HepG2 (cell line): ENCODE data around the gene GABBR2. TPM values are rescaled to one million over a fixed set of nuclear protein-coding genes. Genes with fewer than 3 reads are reported as not detected.

ENCODE experiments used
- ATAC-seq: fragments of 200-7000 bp; cut with Tn5 transposase; 3 replicates; pipeline ENCODE4 v1.9.1; 2020; ENCODE audit warnings: mild to moderate bottlenecking, moderate library complexity
- BruUV-seq: library from RNA; stranded (reverse); fragments of 400-500 nt; replicated peaks from 2 replicates; lab custom pipeline; 2021; lab: Mats Ljungman, UMichigan
- CTCF ChIA-PET: fragments of 300-600 bp; formaldehyde crosslinking; extraction: SDS; loops from one replicate; lab custom pipeline; 2021; ENCODE audit warnings: low total read pairs, inconsistent platforms, low intra/inter-chr PET ratio; lab: Yijun Ruan, JAX
- POLR2A ChIA-PET: fragments of 350-600 bp; sonication (Branson Sonifier 250); formaldehyde crosslinking; loops from one replicate; lab custom pipeline; 2020; ENCODE audit warnings: antibody characterized with exemption, inconsistent platforms; lab: Yijun Ruan, JAX
- DNase-seq: peaks from one replicate; pipeline ENCODE4 v3.0.0-alpha.2; 2015; ENCODE audit warnings: low spot score
- FAIRE-seq: peaks from 3 replicates; lab custom pipeline; 2011; peaks lifted over from hg19 to GRCh38; lab: Jason Lieb, UNC
- H2AFZ ChIP-seq: one replicate; pipeline ENCODE4 v1.6.1; 2011; ENCODE audit warnings: low read length, inconsistent platforms
- H3K27ac ChIP-seq: fragments of 300-600 bp; 3 replicates; pipeline ENCODE4 v1.8.0; 2011; ENCODE audit warnings: mixed run types, mild to moderate bottlenecking, mixed read lengths, low read length, inconsistent platforms; ENCODE audit not compliant: insufficient read depth; ENCODE audit errors: extremely low read length
- H3K27me3 ChIP-seq, 2 experiments: fragments of 200-600 bp in 1 of 2; 2 replicates in 1 of 2; 3 replicates in 1 of 2; pipeline versions ENCODE4 v1.6.0 to v1.8.0; 2011; ENCODE audit warnings: low read length in 2 of 2, mild to moderate bottlenecking in 2 of 2, moderate library complexity in 2 of 2, inconsistent platforms in 1 of 2; ENCODE audit not compliant: insufficient read depth in 2 of 2, control insufficient read depth in 1 of 2
- H3K36me3 ChIP-seq, 2 experiments: fragments of 200-600 bp in 1 of 2; replicated peaks in 1 of 2; 2 replicates in 1 of 2; 3 replicates in 1 of 2; pipeline versions ENCODE4 v1.5.1 to v1.8.0; 2011; ENCODE audit warnings: low read length in 2 of 2, inconsistent platforms in 1 of 2; ENCODE audit not compliant: insufficient read depth in 2 of 2, control insufficient read depth in 1 of 2
- H3K4me1 ChIP-seq: 2 replicates; pipeline ENCODE4 v1.5.1; 2012; ENCODE audit warnings: low read length, inconsistent platforms; ENCODE audit not compliant: insufficient read depth
- H3K4me2 ChIP-seq: 2 replicates; pipeline ENCODE4 v1.6.0; 2011; ENCODE audit warnings: low read depth, low read length, inconsistent platforms
- H3K4me3 ChIP-seq, 3 experiments: fragments of 200-600 bp in 1 of 3; sonication (generic), shearing (Covaris generic) in 1 of 3; replicated peaks in 1 of 3; 2 replicates each; pipeline ENCODE4 v1.5.1; 2011 to 2016; ENCODE audit warnings: low read length in 3 of 3, inconsistent platforms in 2 of 3, low read depth in 2 of 3, mild to moderate bottlenecking in 2 of 3, control low read depth in 1 of 3, mixed read lengths in 1 of 3; ENCODE audit not compliant: insufficient read depth in 1 of 3
- H3K79me2 ChIP-seq: one replicate; pipeline ENCODE4 v1.6.1; 2011; ENCODE audit warnings: low read length, inconsistent platforms; ENCODE audit not compliant: insufficient read depth
- H3K9ac ChIP-seq: 2 replicates; pipeline ENCODE4 v1.6.0; 2011; ENCODE audit warnings: mild to moderate bottlenecking, low read depth, low read length, inconsistent platforms; ENCODE audit not compliant: insufficient read depth
- H3K9me3 ChIP-seq: 2 replicates; pipeline ENCODE4 v1.5.1; 2012; ENCODE audit warnings: mild to moderate bottlenecking, low read length
- H4K20me1 ChIP-seq: 2 replicates; pipeline ENCODE4 v1.6.0; 2011; ENCODE audit warnings: inconsistent platforms, mild to moderate bottlenecking, low read length, moderate library complexity; ENCODE audit not compliant: insufficient read depth
- ATF7-NPFF ChIP-seq: sonication (generic); formaldehyde crosslinking; IDR thresholded peaks from 2 replicates; pipeline ENCODE4 v1.8.1; 2023; ENCODE audit warnings: mild to moderate bottlenecking, low read depth, missing genetic modification reagents, moderate library complexity
- CCDC6 ChIP-seq: sonication (generic); formaldehyde crosslinking; IDR thresholded peaks from 2 replicates; pipeline ENCODE4 v1.8.1; 2022; ENCODE audit warnings: mild to moderate bottlenecking, missing genetic modification reagents, moderate library complexity
- EEA1 ChIP-seq: sonication (generic); formaldehyde crosslinking; IDR thresholded peaks from 2 replicates; pipeline ENCODE4 v1.5.1; 2020; ENCODE audit warnings: mild to moderate bottlenecking, missing genetic modification reagents, borderline replicate concordance
- FOXK2 ChIP-seq: fragments of 450-650 bp; IDR thresholded peaks from 2 replicates; pipeline ENCODE4 v1.6.1; 2016
- MAF1 ChIP-seq: sonication (generic); formaldehyde crosslinking; IDR thresholded peaks from 2 replicates; pipeline ENCODE4 v1.5.0; 2020; ENCODE audit warnings: missing genetic modification reagents, borderline replicate concordance
- NONO ChIP-seq, 2 experiments: fragments of 450-650 bp in 1 of 2; sonication (generic) in 1 of 2; formaldehyde crosslinking in 1 of 2; IDR thresholded peaks in 1 of 2; conservative IDR thresholded peaks in 1 of 2; 2 replicates each; pipeline versions ENCODE4 v1.6.1 to v1.8.0; 2017 to 2022; ENCODE audit warnings: mild to moderate bottlenecking in 1 of 2, missing genetic modification reagents in 1 of 2, moderate library complexity in 1 of 2
- PAX8 ChIP-seq: sonication (generic); formaldehyde crosslinking; IDR thresholded peaks from 2 replicates; pipeline ENCODE4 v1.8.0; 2022; ENCODE audit warnings: mild to moderate bottlenecking, missing genetic modification reagents, borderline replicate concordance
- REPIN1 ChIP-seq: sonication (generic); formaldehyde crosslinking; IDR thresholded peaks from 2 replicates; pipeline ENCODE4 v1.8.0; 2022; ENCODE audit warnings: missing genetic modification reagents, low read depth, mild to moderate bottlenecking, borderline replicate concordance
- RFXAP ChIP-seq: sonication (generic); formaldehyde crosslinking; IDR thresholded peaks from 2 replicates; pipeline ENCODE4 v1.4.0; 2020; ENCODE audit warnings: missing genetic modification reagents, borderline replicate concordance
- TCF7 ChIP-seq: sonication (generic); IDR thresholded peaks from 2 replicates; pipeline ENCODE4 v1.6.1; 2016; ENCODE audit warnings: antibody characterized with exemption, low read depth
- ZNF703 ChIP-seq: sonication (generic); formaldehyde crosslinking; IDR thresholded peaks from 2 replicates; pipeline ENCODE4 v1.5.1; 2020; ENCODE audit warnings: missing genetic modification reagents, mild to moderate bottlenecking, moderate library complexity, borderline replicate concordance
- ZNF788 ChIP-seq: sonication (generic); formaldehyde crosslinking; IDR thresholded peaks from 2 replicates; pipeline ENCODE4 v1.5.0; 2020; ENCODE audit warnings: mild to moderate bottlenecking, missing genetic modification reagents, borderline replicate concordance
- ZNF891 ChIP-seq: sonication (generic); formaldehyde crosslinking; IDR thresholded peaks from 2 replicates; pipeline ENCODE4 v1.5.0; 2020; ENCODE audit warnings: mild to moderate bottlenecking, missing genetic modification reagents
- WGBS: methylation state at CpG from one replicate; pipeline ENCODE4 v1.1.6; 2017; ENCODE audit warnings: low lambda C conversion rate; 5-methylcytosine and 5-hydroxymethylcytosine counted together
- in situ Hi-C: cut with HindIII; loops from 2 replicates; pipeline ENCODE4 v1.10.0; 2017; ENCODE audit warnings: low pct_unique_long_range_greater_than_20kb; ENCODE audit not compliant: extremely low pct_ligation_motif_present
- intact Hi-C: fragments of 100-400 bp; cut with micrococcal nuclease; formaldehyde crosslinking; loops from one replicate; pipeline ENCODE4 v1.10.0; 2022; ENCODE audit not compliant: unreplicated experiment
- polyA plus RNA-seq, 8 experiments: library from polyadenylated mRNA; depleted of rRNA in 3 of 8; stranded (reverse) in 7 of 8; unstranded in 1 of 8; fragments of >200 nt; fragmentation: Illumina TruSeq in 4 of 8; extraction: Trizol in 4 of 8; gene quantifications; 2 replicates each; pipeline versions ENCODE4 v1.2.1 to v1.2.3, GENCODE V29; 2011 to 2016; ENCODE audit warnings: low read depth in 4 of 8, missing spikeins in 1 of 8, mixed read lengths in 1 of 8; ENCODE audit not compliant: insufficient read depth in 1 of 8
- total RNA-seq, 5 experiments: library from RNA; depleted of rRNA; stranded (reverse); fragments of >200 nt; fragmentation: Illumina TruSeq; extraction: Trizol; gene quantifications; 2 replicates each; pipeline ENCODE4 v1.2.3, GENCODE V29; 2016; ENCODE audit warnings: low read depth in 1 of 5

The GABBR2 gene
- total and polyA plus RNA-seq, 2 of the 13 experiments (the other 11 are each of a cell fraction or from before 2014, with no cell fraction given) = 0.02 TPM; not detected in 1

DNA sequence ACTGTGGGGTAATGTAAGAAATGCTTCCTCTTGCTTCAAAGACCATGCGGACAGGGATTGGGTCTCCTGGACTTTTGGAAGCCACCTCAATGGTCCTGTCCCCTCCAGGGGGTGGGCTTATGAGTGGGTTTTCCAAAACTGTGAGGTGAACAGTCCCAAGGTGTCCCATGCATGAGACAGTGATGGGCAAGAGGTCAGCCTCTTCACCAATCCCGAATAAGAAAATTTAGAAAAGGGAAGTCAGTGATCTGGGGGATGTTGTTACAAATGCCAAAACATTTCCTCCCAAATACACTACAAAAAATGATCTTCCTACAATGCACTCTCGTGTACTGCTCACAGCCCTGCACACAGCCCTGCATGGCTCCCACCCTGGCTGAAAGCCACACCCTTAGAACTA lies 237.6 kb downstream of the GABBR2 start:
- WGBS = 7% methylated on average over 3 of the region's 3 CpGs
- no peaks in the 10 kb centered on the region for H4K20me1 ChIP-seq
- no peak for TF ChIP-seq CCDC6 (CRISPR knock-in tag)
- no peak for TF ChIP-seq REPIN1 (CRISPR knock-in tag)
- no peak for TF ChIP-seq ATF7-NPFF (CRISPR knock-in tag)
- TF ChIP-seq FOXK2 = no peak
- TF ChIP-seq PAX8 (CRISPR knock-in tag) = no peak
- TF ChIP-seq TCF7 = no peak
- no peak for TF ChIP-seq ZNF891 (CRISPR knock-in tag)
- TF ChIP-seq ZNF703 = no peak
- no peak for TF ChIP-seq RFXAP (CRISPR knock-in tag)
- no peak for TF ChIP-seq EEA1 (CRISPR knock-in tag)
- no peak for TF ChIP-seq MAF1 (CRISPR knock-in tag)
- TF ChIP-seq ZNF788 (CRISPR knock-in tag) = no peak
- TF ChIP-seq NONO (IDR thresholded peaks at IDR 0.05) = no peak
- TF ChIP-seq NONO (CRISPR knock-in tag; conservative IDR thresholded peaks at IDR 0.05) = no peak
- TF ChIP-seq, all 625 proteins: peak for 0
- H3K9me3 ChIP-seq = no peaks in the 10 kb centered on the region
- CTCF ChIA-PET = no interaction called here
- no peak for FAIRE-seq
- ATAC-seq = no peak
- in situ Hi-C loops (no loop called here), intact Hi-C loops (no loop called here)
- no peaks in the 10 kb centered on the region for H3K36me3 ChIP-seq
- no peaks in the 10 kb centered on the region; a peak in 1 of 5 replicates for H3K27me3 ChIP-seq
- no peak for DNase-seq
- H3K4me3 ChIP-seq = no peak overlapping the region
- no peak overlapping the region for H3K9ac ChIP-seq
- BruUV-seq = no TSS peak
- no peaks in the 10 kb centered on the region for H3K4me1 ChIP-seq
- H3K4me2 ChIP-seq = no peak overlapping the region
- no peak overlapping the region for H2AFZ ChIP-seq
- POLR2A ChIA-PET = no interaction called here
- no peaks in the 10 kb centered on the region for H3K79me2 ChIP-seq
- H3K27ac ChIP-seq = no peak overlapping the region
